ENCODE measurements around the gene ALDH1L2.

The ALDH1L2 gene

GRCh38 chr12:105040476-105040875 is 43.8 kb downstream of the ALDH1L2 start:
- no peak for DNase-seq (ENCODE audit: low read depth)
- no peak for TF ChIP-seq CTCF (IDR thresholded peaks at IDR 0.05; ENCODE audit: low read depth, low read length, missing control alignments)
- H3K4me3 ChIP-seq (ENCODE audit: low read depth, low read length) = no peak overlapping the region

GRCh38 chr12:105036937-105037649 is 47.2 kb downstream of the ALDH1L2 start:
- DNase-seq (ENCODE audit: low read depth) = no peak
- no peak overlapping the region for H3K4me3 ChIP-seq (ENCODE audit: low read depth, low read length)
- no peak for TF ChIP-seq CTCF (IDR thresholded peaks at IDR 0.05; ENCODE audit: low read depth, low read length, missing control alignments)

GRCh38 chr12:105033851-105034250 is 50.4 kb downstream of the ALDH1L2 start:
- no peak overlapping the region for H3K4me3 ChIP-seq (ENCODE audit: low read depth, low read length)
- no peak for DNase-seq (ENCODE audit: low read depth)
- TF ChIP-seq CTCF (IDR thresholded peaks at IDR 0.05; ENCODE audit: low read depth, low read length, missing control alignments) = no peak

GRCh38 chr12:105032703-105033357 is 51.4 kb downstream of the ALDH1L2 start:
- DNase-seq (ENCODE audit: low read depth) = no peak
- TF ChIP-seq CTCF (IDR thresholded peaks at IDR 0.05; ENCODE audit: low read depth, low read length, missing control alignments) = no peak
- no peak overlapping the region for H3K4me3 ChIP-seq (ENCODE audit: low read depth, low read length)

- no peak for TF ChIP-seq CTCF (IDR thresholded peaks at IDR 0.05; ENCODE audit: low read depth, low read length, missing control alignments)
- DNase-seq (ENCODE audit: low read depth) = peak; percentile 36
- no peak overlapping the region for H3K4me3 ChIP-seq (ENCODE audit: low read depth, low read length)
Observed at GRCh38 chr12:105030820-105031807, 53.1 kb downstream of the ALDH1L2 start.

GRCh38 chr12:105026411-105026810 is 57.8 kb downstream of the ALDH1L2 start:
- TF ChIP-seq CTCF (IDR thresholded peaks at IDR 0.05; ENCODE audit: low read depth, low read length, missing control alignments) = no peak
- H3K4me3 ChIP-seq (ENCODE audit: low read depth, low read length) = no peak overlapping the region

More at GRCh38 chr12:105026411-105026810, 57.8 kb downstream of the ALDH1L2 start:
- DNase-seq (ENCODE audit: low read depth) = no peak

All from GM12864 (cell line).